ENCODE data around the gene DUSP22. TPM values are rescaled to one million over a fixed set of nuclear protein-coding genes. Genes with fewer than 3 reads are reported as not detected.

Gene DUSP22
- total and polyA plus RNA-seq, 2 of the 8 experiments (the other 6 are each of a cell fraction or from before 2014, with no cell fraction given), result 15.5 to 32.4 TPM

GRCh38 chr6:251920-252319 lies 40.4 kb upstream of the DUSP22 start:
- no peak overlapping the region for H3K56ac ChIP-seq (replicated peaks; ENCODE audit: insufficient read length, low read depth, low read length)
- no peak overlapping the region for H2BK5ac ChIP-seq (ENCODE audit: low read depth, low read length)
- no peak overlapping the region for H2AK5ac ChIP-seq (ENCODE audit: low read depth, low read length)
- DNase-seq (ENCODE audit: low read depth in 1 of 2, low spot score in 2 of 2), result no peak
- no peak overlapping the region for H3K4ac ChIP-seq (replicated peaks; ENCODE audit: insufficient read length, low read depth, low read length)
- no peaks in the 10 kb centered on the region for H4K20me1 ChIP-seq (replicated peaks in 1 of 2; ENCODE audit: control insufficient read depth in 1 of 2, insufficient read depth in 2 of 2, low read length in 2 of 2)
- H3K9ac ChIP-seq (replicated peaks in 1 of 4; ENCODE audit: extremely low read depth in 1 of 4, low read depth in 3 of 4, low read length in 3 of 4), result no peak overlapping the region
- no peaks in the 10 kb centered on the region for H3K23me2 ChIP-seq (ENCODE audit: low read depth, low read length)
- no peaks in the 10 kb centered on the region; a peak in 1 of 4 replicates for H3K9me3 ChIP-seq (ENCODE audit: insufficient read depth in 2 of 2, low read depth in 1 of 2, low read length in 1 of 2)
- H3K27ac ChIP-seq (ENCODE audit: low read depth, low read length), result no peak overlapping the region
- no peaks in the 10 kb centered on the region for H3K79me2 ChIP-seq (ENCODE audit: control insufficient read depth in 1 of 2, insufficient read depth in 2 of 2, low read length in 2 of 2)
- no peak overlapping the region for H2BK15ac ChIP-seq (ENCODE audit: low read length)
- H4K8ac ChIP-seq (ENCODE audit: extremely low read depth, insufficient read depth, low read length), result no peak overlapping the region
- no peak overlapping the region for H2BK20ac ChIP-seq (ENCODE audit: low read length)
- H3K79me1 ChIP-seq (ENCODE audit: low read depth, low read length), result no peaks in the 10 kb centered on the region
- H3K4me3 ChIP-seq (ENCODE audit: extremely low read depth in 1 of 4, insufficient read depth in 2 of 4, low read depth in 3 of 4, low read length in 4 of 4), result no peak overlapping the region
- no peaks in the 10 kb centered on the region for H3K36me3 ChIP-seq (ENCODE audit: control insufficient read depth in 2 of 4, insufficient read depth in 4 of 4, low read length in 3 of 4)
- no peak overlapping the region for H3K14ac ChIP-seq (ENCODE audit: insufficient read length)
- no peak overlapping the region for H2BK12ac ChIP-seq (ENCODE audit: low read depth, low read length)
- POLR2A ChIA-PET (ENCODE audit: partially characterized antibody), result no interaction called here
- no peak overlapping the region for H2BK120ac ChIP-seq (replicated peaks; ENCODE audit: low read depth, low read length)
- no peak overlapping the region for H3K4me2 ChIP-seq (ENCODE audit: insufficient read depth in 1 of 2, low read depth in 2 of 2, low read length in 2 of 2)
- H4K5ac ChIP-seq (ENCODE audit: insufficient read length, low read depth, low read length), result no peak overlapping the region
- H3K27me3 ChIP-seq (replicated peaks in 1 of 4; ENCODE audit: control insufficient read depth in 3 of 4, extremely low read depth in 1 of 4, insufficient read depth in 3 of 4, low read length in 3 of 4), result no peaks in the 10 kb centered on the region
- CTCF ChIA-PET (ENCODE audit: partially characterized antibody), result no interaction called here
- no peak overlapping the region for H2AFZ ChIP-seq (ENCODE audit: low read length)
- no peak overlapping the region for H3K23ac ChIP-seq (ENCODE audit: insufficient read length)
- no peak for TF ChIP-seq POLR2AphosphoS5 (IDR thresholded peaks at IDR 0.05; ENCODE audit: low read depth, low read length)
- no peak for TF ChIP-seq CREB1 (IDR thresholded peaks at IDR 0.05)
- TF ChIP-seq SIN3A (conservative IDR thresholded peaks at IDR 0.05 in 1 of 2, IDR thresholded peaks at IDR 0.05 in 1 of 2; ENCODE audit: low read depth in 1 of 2, low read length in 2 of 2), result no peak
- TF ChIP-seq CTBP2 (IDR thresholded peaks at IDR 0.05; ENCODE audit: borderline replicate concordance, insufficient read depth, insufficient read length, low read length), result no peak
- no peak for TF ChIP-seq TEAD4 (IDR thresholded peaks at IDR 0.05; ENCODE audit: low read depth, low read length)
- H3K18ac ChIP-seq (ENCODE audit: extremely low read depth, low read length), result no peak overlapping the region
- 85% methylated on average over 2 of the region's 2 CpGs; no CpG with 5 or more reads in 1 of the 2 experiments for WGBS, 2 experiments (ENCODE audit: extremely low coverage in 1 of 2, insufficient coverage in 1 of 2, insufficient read length in 1 of 2, insufficient replicate concordance in 2 of 2, low coverage in 1 of 2, low lambda C conversion rate in 2 of 2, missing lambda C conversion rate in 1 of 2)
- no peak overlapping the region for H4K91ac ChIP-seq (replicated peaks; ENCODE audit: insufficient read length, low read length)
- no peak for FAIRE-seq
- H3K4me1 ChIP-seq (replicated peaks in 1 of 4; ENCODE audit: control insufficient read depth in 3 of 4, insufficient read depth in 4 of 4, low read length in 3 of 4), result no peaks in the 10 kb centered on the region
